ENCODE data around the gene AFF2. TPM values are rescaled to one million over a fixed set of nuclear protein-coding genes. Genes with fewer than 3 reads are reported as not detected.

The AFF2 gene
- total and polyA plus RNA-seq, 2 donors (not counting 3 experiments of a cell fraction or from before 2014, with no cell fraction given): 0.03 to 0.07 TPM

GRCh38 chrX:148815218-148815961 lies 315.0 kb downstream of the AFF2 start:
- Histone ChIP-seq H3K36me3 (ENCODE audit: control insufficient read depth in 2 of 2, extremely low read depth in 1 of 2, insufficient read depth in 2 of 2, low read length in 2 of 2) (no peaks in the 10 kb centered on the region), H3K4me2 (ENCODE audit: insufficient read depth, low read length) (no peak overlapping the region), H3K27ac (ENCODE audit: insufficient read depth, low read depth, low read length) (no peak overlapping the region), H4K20me1 (replicated peaks; ENCODE audit: control insufficient read depth, extremely low read depth, insufficient read depth, low read length) (no peaks in the 10 kb centered on the region), H3K4me3 (replicated peaks in 1 of 3; ENCODE audit: insufficient read depth in 1 of 3, low read depth in 1 of 3, low read length in 3 of 3) (no peak overlapping the region), H3K79me2 (ENCODE audit: control insufficient read depth, insufficient read depth, low read length) (no peaks in the 10 kb centered on the region), H3K4me1 (ENCODE audit: control insufficient read depth, extremely low read depth, insufficient read depth, low read length) (no peaks in the 10 kb centered on the region), H3K9me3 (replicated peaks; ENCODE audit: control insufficient read depth, insufficient read depth, low read length) (no peaks in the 10 kb centered on the region), H3K9me1 (replicated peaks; ENCODE audit: control insufficient read depth, extremely low read depth, insufficient read depth, low read length) (no peaks in the 10 kb centered on the region), H2AFZ (ENCODE audit: low read depth, low read length) (no peak overlapping the region), H3K9ac (replicated peaks; ENCODE audit: extremely low read depth, insufficient read depth, low read length) (no peak overlapping the region), H3K27me3 (ENCODE audit: control insufficient read depth in 2 of 2, insufficient read depth in 2 of 2, low read length in 2 of 2) (no peaks in the 10 kb centered on the region)
- dilution Hi-C loops (cut with MboI; ENCODE audit: extremely low pct_ligation_motif_present, low sequenced_read_pairs): no loop called here
- BruUV-seq (replicated peaks): no TSS peak
- TF ChIP-seq POLR2A (IDR thresholded peaks at IDR 0.05; ENCODE audit: low read depth, low read length) (no peak), FOS (IDR thresholded peaks at IDR 0.05; ENCODE audit: borderline replicate concordance, insufficient read depth, low read length) (no peak), GATA2 (IDR thresholded peaks at IDR 0.05; ENCODE audit: insufficient read depth, insufficient read length, low read depth, low read length) (no peak)
- TF ChIP-seq, protein P1, sequence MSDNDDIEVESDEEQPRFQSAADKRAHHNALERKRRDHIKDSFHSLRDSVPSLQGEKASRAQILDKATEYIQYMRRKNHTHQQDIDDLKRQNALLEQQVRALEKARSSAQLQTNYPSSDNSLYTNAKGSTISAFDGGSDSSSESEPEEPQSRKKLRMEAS (IDR thresholded peaks at IDR 0.05; ENCODE audit: insufficient read depth, insufficient read length): no peak
- TF ChIP-seq, protein P2, sequence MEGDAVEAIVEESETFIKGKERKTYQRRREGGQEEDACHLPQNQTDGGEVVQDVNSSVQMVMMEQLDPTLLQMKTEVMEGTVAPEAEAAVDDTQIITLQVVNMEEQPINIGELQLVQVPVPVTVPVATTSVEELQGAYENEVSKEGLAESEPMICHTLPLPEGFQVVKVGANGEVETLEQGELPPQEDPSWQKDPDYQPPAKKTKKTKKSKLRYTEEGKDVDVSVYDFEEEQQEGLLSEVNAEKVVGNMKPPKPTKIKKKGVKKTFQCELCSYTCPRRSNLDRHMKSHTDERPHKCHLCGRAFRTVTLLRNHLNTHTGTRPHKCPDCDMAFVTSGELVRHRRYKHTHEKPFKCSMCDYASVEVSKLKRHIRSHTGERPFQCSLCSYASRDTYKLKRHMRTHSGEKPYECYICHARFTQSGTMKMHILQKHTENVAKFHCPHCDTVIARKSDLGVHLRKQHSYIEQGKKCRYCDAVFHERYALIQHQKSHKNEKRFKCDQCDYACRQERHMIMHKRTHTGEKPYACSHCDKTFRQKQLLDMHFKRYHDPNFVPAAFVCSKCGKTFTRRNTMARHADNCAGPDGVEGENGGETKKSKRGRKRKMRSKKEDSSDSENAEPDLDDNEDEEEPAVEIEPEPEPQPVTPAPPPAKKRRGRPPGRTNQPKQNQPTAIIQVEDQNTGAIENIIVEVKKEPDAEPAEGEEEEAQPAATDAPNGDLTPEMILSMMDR (IDR thresholded peaks at IDR 0.05; ENCODE audit: extremely low read depth in 1 of 2, insufficient read depth in 1 of 2, low read depth in 1 of 2, low read length in 2 of 2): no peak
- POLR2A ChIA-PET: no interaction called here
- intact Hi-C loops (cut with micrococcal nuclease): no loop called here
- FAIRE-seq (no peak), DNase-seq (ENCODE audit: low read depth, low spot score) (no peak)
- CTCF ChIA-PET: no interaction called here

All from endothelial cell of umbilical vein (primary cell).